OCI-LY3 (cell line): Measurements from ENCODE around the gene MAP4.

ENCODE experiments used
- CTCF ChIP-seq: fragments of 200-600, 300-600 bp; sonication (generic); IDR thresholded peaks from 2 replicates; pipeline ENCODE4 v1.5.1; 2014; ENCODE audit warnings: antibody characterized with exemption, low read length, low read depth
- EZH2phosphoT487 ChIP-seq: fragments of 200-600 bp; shearing (Covaris generic); IDR thresholded peaks from 2 replicates; pipeline ENCODE4 v1.6.1; 2018; ENCODE audit warnings: antibody characterized with exemption, mixed run types, low read depth

GRCh38 chr3:48015431-48016180, 610 bp downstream of the MAP4 start:
- TF ChIP-seq CTCF (no peak), EZH2phosphoT487 (no peak)
